Coronary artery (tissue), 2 donors: ENCODE measurements around the gene CREBBP.

Source experiments
- DNase-seq: peaks from one replicate; pipeline ENCODE4 v3.0.0-alpha.2; 2017; ENCODE audit warnings: low spot score
- H3K27ac ChIP-seq, 2 donors: fragments of 200-600 bp; sonication (generic); one replicate each; pipeline ENCODE4 v1.5.1; 2016 to 2019
- H3K4me3 ChIP-seq: fragments of 200-600 bp; sonication (generic); 2 replicates; pipeline ENCODE4 v1.5.1; 2016; ENCODE audit warnings: mild to moderate bottlenecking, moderate library complexity
- CTCF ChIP-seq: fragments of 200-600 bp; sonication (generic); IDR thresholded peaks from one replicate; pipeline ENCODE4 v1.5.1; 2019; ENCODE audit warnings: antibody characterized with exemption

The CREBBP gene

DNA sequence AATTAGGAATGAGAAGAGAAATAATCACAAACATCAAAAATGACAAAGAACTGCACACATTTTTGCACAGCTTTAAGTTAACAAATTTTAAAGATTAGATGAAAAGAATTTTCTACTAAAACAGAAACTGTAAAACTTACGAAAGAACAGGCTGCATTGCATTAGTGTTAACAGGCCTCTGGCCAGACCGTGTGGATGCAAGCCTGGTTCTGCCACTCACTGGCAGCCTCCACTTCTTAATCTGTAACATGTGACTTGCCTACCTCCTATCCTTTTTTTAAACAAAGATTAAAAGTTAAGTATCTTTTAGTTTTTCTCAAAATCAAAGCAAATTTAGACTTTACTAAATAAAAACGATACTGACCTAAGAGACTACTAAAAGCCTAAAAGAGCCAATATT lies 37.5 kb downstream of the CREBBP start:
- no peak for DNase-seq
- Histone ChIP-seq H3K27ac (no peak overlapping the region), H3K4me3 (no peak overlapping the region)
- no peak for TF ChIP-seq CTCF

- H3K27ac ChIP-seq: no peak overlapping the region
- no peak for DNase-seq
These were observed 38.6 kb downstream of the CREBBP start for GRCh38 chr16:3841729-3842508.

DNA sequence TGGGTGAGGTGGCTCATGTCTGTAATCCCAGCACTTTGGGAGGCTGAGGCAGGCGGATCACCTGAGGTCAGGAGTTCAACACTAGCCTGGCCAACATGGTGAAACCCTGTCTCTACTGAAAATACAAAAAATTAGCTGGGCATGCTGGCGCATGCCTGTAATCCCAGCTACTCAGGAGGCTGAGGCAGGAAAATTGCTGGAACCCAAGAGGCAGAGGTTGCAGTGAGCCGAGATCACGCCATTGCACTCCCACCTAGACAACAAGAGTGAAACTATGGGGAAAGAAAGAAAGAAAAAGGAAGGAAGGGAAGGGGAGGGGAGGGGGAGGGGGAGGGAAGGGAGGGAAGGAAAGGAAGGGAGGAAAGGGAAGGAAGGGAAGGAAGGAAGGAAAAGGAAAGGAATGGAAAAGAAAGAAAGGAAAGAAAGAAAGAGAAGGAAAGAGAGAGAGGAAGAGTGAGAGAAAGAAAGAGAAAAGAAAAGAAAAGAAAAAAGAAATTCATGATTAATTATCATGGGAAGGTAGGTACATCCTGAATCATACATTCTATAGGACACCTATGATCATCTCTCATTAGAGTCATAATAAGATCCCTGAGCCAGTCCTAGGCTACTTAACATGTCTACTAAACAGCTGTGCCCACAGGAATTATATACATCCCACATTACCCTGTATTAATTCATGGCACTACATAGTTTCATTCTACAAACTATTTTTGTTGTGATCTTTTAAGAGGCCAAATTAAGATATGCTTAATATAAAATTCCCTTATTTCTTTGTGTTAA lies 40.9 kb downstream of the CREBBP start:
- no peak for DNase-seq
- no peak overlapping the region for H3K27ac ChIP-seq
- no peak overlapping the region for H3K4me3 ChIP-seq
- no peak for TF ChIP-seq CTCF

More at GRCh38 chr16:3841729-3842508, 38.6 kb downstream of the CREBBP start:
- no peak overlapping the region for H3K4me3 ChIP-seq
- no peak for TF ChIP-seq CTCF

DNA sequence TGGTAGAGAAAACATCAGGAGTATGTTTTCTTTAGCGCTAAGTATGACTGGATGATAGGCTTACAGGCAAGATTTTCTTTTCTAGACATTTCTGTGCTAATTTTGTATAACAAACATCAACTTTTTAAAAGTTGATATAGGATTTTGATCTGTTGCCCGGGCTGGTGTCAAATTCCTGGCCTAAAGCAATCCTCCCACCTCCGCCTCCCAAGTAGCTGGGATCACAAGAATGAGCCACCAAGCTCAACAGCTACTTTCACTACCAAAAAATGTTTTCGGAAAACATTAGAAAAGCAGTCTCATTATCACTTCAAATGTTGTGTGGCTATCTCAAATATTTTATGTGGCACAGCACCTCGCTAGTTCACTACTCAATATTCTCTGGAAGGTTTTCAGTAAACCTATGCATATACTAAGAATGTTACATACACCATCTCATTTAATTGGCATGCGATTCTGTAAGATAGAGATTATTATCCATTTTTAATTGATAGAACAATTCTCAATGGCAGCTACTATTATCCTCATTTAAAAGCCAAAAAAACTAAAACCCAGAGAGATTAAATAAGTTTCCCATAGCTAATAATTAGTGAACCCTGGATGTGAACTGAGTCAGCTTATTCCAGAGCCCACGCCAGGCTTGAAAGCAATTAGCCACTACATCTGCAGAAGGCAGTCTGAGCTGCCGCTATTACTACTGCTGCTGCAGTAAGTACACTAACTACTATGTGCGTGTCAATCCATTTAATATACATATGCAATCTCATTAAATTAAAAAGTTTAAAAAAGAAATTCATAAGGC lies 41.7 kb downstream of the CREBBP start:
- Histone ChIP-seq H3K4me3 (no peak overlapping the region), H3K27ac (no peak overlapping the region)
- no peak for DNase-seq
- TF ChIP-seq CTCF: no peak

DNA sequence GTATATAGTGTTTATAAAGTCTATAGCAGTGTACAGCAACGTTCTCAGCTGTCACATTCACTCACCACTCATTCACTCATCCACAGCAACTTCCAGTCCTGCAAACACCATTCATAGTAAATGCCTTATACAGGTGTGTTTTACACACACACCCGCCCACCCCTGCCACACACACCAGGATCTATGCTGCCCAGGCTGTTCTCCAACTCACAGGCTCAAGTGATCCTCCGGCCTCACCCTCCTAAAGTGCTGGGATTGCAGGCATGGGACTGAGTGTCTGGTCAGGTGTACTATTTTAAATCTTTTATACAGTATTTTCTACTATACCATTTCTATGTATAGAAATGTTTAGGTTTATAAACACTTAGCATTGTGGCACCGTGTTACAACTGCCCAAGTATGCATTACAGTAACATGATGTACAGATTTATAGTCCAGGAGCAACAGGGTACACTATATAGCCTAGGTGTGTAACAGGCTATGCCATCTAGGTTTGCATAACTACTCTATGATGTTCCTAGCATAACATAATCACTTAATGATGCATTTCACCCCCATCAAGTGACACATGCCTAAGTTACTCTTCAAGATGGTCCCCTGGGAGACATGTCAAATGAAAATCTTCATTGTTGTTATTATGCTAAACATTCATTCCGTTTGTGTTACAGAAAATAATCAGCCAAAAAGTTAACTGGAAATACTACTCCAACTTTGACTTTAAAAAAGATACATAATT lies 42.5 kb downstream of the CREBBP start:
- Histone ChIP-seq H3K27ac (no peak overlapping the region), H3K4me3 (no peak overlapping the region)
- DNase-seq: no peak
- TF ChIP-seq CTCF: no peak

GRCh38 chr16:3836641-3837040 lies 43.9 kb downstream of the CREBBP start:
- Histone ChIP-seq H3K4me3 (no peak overlapping the region), H3K27ac (no peak overlapping the region)
- no peak for TF ChIP-seq CTCF
- no peak for DNase-seq
